HG03097 (cell line): ENCODE measurements around the gene STIMATE.

ENCODE experiments used
- ATAC-seq: cut with Tn5 transposase; IDR thresholded peaks from one replicate; pipeline ENCODE4 v1.9.1; 2021; ENCODE audit not compliant: unreplicated experiment, low FRiP score

The STIMATE gene

DNA sequence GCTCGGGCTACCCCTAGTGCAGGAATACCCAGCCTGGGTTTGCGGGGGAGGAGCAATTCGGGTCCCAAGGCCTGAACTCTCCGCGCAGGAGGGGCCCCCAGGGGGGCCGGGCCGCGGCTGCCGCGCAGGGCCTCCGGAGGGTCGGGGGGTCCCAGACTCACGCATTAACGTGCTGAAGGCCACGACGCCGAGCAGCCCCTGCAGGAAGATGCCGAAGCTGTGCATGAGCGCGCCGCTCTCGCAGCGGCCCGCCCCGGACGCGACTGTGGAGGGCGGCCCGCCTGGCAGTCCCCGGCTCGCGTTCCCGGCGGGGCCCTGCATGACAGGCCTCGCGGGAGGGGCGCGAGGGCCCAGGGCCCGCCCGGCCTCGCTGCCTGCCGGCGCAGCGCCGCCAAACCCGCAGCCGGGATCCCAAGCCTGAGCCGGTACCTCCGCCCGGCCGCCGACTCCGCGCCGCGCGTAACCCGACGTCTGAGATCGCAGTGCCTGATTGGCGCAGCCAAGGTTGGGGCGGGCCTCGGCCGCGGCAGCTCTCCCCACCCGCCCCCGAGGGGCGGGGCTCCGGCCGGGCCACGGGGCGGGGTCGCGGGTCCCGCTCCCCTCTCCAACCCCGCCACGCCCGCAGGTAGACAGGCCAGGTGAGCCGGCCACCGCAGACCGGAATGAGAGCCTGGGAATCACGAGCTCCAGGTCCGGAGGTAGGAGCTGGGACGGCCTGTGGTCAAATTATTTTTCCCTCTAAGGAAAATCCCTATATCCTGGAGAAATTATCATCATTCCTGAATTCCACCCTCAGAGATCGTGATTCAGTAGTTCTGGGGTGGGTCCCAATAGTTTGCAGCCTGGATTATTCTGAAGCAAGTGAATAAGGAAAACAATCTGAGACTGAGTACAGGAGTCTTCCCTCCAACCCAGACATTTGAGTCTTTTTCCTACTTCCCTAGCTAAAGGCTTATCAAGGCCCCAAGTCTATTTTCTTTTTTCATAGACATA is at the start of gene STIMATE:
Gene STIMATE, minus strand, starts transcription at position 419 of the 993 bp plus-strand sequence. Its CDS starts 98 bp downstream, at position 321.
- ATAC-seq: peak; percentile 76

GRCh38 chr3:52939600-52939999 is 42.3 kb upstream of the STIMATE start:
- no peak for ATAC-seq

DNA sequence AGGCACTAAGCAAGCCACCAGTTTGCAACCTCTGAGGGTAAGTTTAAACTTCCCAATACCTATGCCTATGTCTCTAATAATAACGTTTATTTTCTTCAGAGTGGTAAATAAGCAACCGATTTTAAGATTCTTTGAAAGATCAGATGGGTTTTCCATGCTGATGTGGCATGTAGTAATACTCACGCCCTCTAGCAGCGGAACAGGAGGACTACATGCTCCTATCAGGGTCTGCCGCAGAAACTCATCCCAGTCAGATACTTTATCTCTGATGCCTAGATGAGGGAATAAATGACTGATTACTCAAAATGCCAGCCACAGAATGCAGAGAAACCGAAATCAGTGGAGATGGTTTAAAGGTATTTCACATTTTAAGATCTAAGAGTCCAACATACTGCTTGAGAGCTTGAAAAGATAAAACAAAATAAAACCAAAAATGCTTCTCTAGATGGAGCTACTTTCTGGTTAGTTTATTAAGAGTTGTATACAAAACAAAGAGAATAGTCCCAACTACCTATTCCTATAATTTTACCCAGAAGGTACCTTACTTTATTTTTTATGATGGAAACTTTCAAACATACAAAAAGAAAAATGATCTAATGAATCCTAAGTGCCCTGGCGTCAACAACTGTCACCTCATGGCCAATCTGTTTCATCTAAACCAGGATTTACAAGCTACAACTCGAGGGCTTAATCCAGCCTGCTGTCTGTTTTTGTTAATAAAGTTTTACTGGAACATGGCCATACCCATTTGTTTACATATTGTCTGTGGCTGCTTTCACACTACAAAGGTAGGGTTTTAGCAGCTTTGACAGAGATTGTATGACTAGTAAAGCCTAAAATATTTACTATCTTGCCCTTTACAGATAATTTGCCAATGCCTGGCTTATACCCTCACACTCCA is 37.5 kb upstream of the STIMATE start:
- no peak for ATAC-seq

- ATAC-seq: no peak
Measured at GRCh38 chr3:52931889-52932288, 34.5 kb upstream of the STIMATE start.

DNA sequence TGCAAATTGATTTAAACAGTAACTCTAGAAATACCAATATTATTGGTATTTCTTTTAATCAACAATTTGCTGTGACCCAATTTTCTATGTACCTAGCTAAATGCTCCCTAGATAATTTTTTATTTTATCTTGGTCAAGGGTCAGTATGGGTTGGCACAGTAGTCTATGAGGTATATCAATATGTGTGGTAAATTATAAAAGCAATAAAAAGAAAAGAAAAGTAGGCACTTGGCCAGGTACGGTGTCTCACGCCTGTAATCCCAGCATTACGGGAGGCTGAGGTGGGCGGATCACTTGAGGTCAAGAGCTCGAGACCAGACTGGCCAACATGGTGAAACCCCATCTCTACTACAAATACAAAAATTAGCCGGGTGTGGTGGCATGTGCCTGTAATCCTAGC is 34.0 kb upstream of the STIMATE start:
- no peak for ATAC-seq

DNA sequence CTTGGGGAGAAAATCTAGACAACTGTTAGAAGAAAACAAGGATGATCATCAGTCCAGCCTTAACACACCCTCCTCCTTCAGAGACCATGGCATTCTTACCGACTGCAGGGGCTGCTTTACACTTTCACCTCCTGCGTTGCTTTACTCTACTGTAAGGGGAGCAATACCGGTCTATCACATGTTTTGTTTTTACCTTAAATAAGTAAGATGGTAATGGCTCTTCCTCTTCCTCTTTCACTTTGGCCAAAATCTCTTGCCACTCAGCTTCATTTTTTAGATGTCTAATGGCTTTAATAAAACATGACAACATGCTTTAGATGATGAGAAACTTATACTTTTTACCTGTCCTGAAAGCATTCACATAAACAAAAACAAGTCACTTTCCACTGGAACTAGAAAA is 33.4 kb upstream of the STIMATE start:
- no peak for ATAC-seq

GRCh38 chr3:52926554-52926953 is 29.2 kb upstream of the STIMATE start:
- ATAC-seq: no peak

- ATAC-seq: no peak
Measured at GRCh38 chr3:52925405-52926313, 28.3 kb upstream of the STIMATE start.

- ATAC-seq: no peak
Measured at GRCh38 chr3:52923963-52924362, 26.6 kb upstream of the STIMATE start.

DNA sequence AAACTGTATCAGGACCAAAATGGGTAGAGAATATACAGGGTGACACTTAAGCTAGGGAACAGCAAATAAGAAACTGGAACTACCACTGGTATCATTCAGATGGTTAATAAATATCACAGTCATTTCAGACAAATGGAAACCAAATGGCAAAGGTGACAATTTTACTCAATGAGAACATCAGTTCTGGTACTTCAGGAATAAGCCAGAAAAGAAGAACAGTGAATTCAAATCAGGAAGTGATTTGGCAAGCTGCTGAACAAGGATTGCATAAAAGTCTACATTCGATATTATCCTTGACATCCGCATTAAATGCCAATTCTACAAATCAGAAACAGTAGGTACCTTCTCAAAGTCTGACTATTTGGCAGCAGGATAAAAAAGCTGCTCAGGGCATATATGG is 23.5 kb upstream of the STIMATE start:
- no peak for ATAC-seq

DNA sequence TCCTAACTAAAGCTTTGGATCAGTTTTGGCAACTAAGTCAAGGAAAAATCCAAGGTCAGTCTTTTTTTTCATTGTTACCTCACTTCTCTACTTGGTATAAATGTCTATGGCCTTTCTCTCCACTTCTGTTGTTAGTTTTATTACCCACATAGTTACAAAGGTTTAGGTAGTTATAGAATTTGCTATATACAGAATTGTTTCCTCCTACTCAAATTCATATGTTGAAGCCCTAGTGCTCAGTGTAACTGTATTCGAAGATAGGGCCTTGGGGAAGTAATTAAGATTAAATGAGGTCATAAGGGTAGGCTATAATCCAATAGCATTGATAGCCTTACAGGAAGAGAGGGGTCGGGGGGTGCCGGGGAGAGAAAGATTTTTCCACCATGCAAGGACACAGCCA is 19.7 kb upstream of the STIMATE start:
- ATAC-seq: no peak

- no peak for ATAC-seq
Measured at GRCh38 chr3:52915294-52915693, 17.9 kb upstream of the STIMATE start.

GRCh38 chr3:52912885-52913731 is 15.8 kb upstream of the STIMATE start:
- ATAC-seq: no peak

DNA sequence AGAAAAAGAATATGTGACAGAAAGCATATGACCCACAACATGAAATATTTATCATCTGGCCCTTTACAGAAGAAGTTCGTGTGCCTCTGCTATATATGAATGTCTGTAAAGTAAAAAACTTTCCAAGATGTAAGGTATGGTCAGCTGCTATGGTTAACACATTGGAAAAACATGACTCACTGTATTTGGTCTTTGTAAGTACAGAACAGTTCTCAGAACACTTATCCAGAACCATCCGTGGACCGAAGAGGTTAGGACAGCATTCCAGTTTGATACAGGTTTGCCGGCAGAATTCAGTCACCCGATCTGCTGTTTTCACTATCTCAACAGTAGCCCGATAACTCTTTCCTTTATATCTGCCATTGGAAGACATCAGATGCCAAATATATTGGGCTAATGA is 13.5 kb upstream of the STIMATE start:
- ATAC-seq: no peak

DNA sequence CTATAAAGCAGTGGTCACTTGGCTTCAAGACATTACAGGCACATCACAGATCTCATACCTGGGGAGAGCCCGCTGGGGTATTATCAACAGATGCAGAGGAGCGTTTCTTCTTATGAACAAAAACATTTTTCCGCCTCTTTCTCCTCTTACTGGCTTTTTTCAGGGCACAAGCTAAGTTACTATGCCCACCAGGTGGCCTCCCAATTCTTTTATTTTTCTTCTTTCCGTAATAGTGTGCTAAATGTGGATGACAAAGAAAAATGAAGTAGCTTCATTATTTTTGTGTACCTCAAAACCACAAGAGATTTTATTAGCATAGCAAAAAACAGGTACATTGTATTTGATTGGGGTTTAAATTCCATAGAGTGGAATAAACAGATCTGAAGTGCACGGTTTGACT is 10.1 kb upstream of the STIMATE start:
- no peak for ATAC-seq

GRCh38 chr3:52904552-52904951 is 7.2 kb upstream of the STIMATE start:
- ATAC-seq: no peak

DNA sequence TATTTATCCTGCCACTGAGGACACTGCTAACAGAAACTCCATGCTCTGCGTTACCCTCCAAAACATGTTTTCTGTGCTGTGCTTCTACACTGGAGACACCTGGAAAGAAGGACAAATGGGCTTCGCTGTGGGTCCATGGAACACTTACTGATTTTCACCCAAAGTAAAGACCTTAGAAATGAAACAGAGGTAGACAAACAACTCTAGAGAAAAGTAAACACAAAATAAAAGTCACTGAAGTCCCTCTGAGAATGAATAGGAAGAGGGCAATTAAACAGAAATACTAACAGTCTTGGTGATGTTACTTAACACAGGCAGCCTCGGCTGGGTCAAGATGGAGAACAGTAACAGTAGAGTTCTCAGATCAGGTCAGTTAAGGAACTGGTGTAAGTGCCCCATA is 6.7 kb upstream of the STIMATE start:
- no peak for ATAC-seq

DNA sequence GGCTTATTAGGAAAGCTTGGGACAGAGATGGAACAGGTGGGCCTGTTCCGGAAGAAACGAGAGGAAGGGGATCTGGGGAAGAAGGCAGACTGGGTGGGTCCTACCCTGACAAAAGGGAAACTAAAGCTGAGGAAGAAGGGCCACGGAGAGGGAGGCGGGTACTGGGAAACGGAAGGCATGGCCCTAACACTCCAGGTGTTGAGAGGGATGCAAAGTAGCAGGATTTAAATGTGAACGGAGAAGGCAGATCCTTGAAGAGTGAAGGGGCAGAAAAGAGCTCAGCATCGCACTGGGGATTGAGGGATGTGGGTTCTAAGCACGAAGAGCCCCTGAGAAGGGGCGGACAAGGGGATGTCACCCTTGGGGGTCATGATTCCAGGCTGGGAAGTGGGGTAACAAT is 735 bp downstream of the STIMATE start:
- ATAC-seq: no peak

GRCh38 chr3:52896151-52896550 is 1.2 kb downstream of the STIMATE start:
- ATAC-seq: no peak
